AML-193 (cell line): ENCODE data around the gene QSOX2.

Experiments used
- DNase-seq, 2 experiments: peaks; one replicate each; lab custom pipeline; 2025; lab: John Stamatoyannopoulos, UW

Gene QSOX2

GRCh38 chr9:136245219-136246150 lies at the start of gene QSOX2:
TSS of gene QSOX2 (minus strand) at chr9:136245812. CDS start at chr9:136245803, 9 bp downstream.
- DNase-seq: peak; percentile 56 to 83

GRCh38 chr9:136295055-136295454 lies 49.4 kb upstream of the QSOX2 start:
- no peak for DNase-seq

- DNase-seq: no peak
Measured at GRCh38 chr9:136294437-136294836, 48.8 kb upstream of the QSOX2 start.

- no peak for DNase-seq
Measured at GRCh38 chr9:136293476-136294077, 48.0 kb upstream of the QSOX2 start.

- no peak for DNase-seq
Measured at GRCh38 chr9:136292591-136293448, 47.2 kb upstream of the QSOX2 start.

GRCh38 chr9:136292026-136292538 lies 46.5 kb upstream of the QSOX2 start:
- DNase-seq: no peak

- no peak for DNase-seq
Measured at GRCh38 chr9:136291306-136292025, 45.9 kb upstream of the QSOX2 start.

GRCh38 chr9:136290508-136291000 lies 44.9 kb upstream of the QSOX2 start:
- no peak for DNase-seq

GRCh38 chr9:136289651-136290507 lies 44.3 kb upstream of the QSOX2 start:
- DNase-seq: no peak

- no peak for DNase-seq
Measured at GRCh38 chr9:136287960-136288753, 42.5 kb upstream of the QSOX2 start.

- no peak for DNase-seq
Measured at GRCh38 chr9:136286987-136287379, 41.4 kb upstream of the QSOX2 start.

GRCh38 chr9:136286359-136286986 lies 40.9 kb upstream of the QSOX2 start:
- no peak for DNase-seq

GRCh38 chr9:136285501-136286358 lies 40.1 kb upstream of the QSOX2 start:
- DNase-seq: no peak

GRCh38 chr9:136284951-136285350 lies 39.3 kb upstream of the QSOX2 start:
- no peak for DNase-seq

- DNase-seq: no peak
Measured at GRCh38 chr9:136284311-136284710, 38.7 kb upstream of the QSOX2 start.

- peak; percentile 42 to 47 for DNase-seq
Measured at GRCh38 chr9:136283291-136284235, 38.0 kb upstream of the QSOX2 start.
